GM23338 (cell line): ENCODE measurements around the gene SLC39A11. TPM values are rescaled to one million over a fixed set of nuclear protein-coding genes. Genes with fewer than 3 reads are reported as not detected.

ENCODE experiments used
- ATAC-seq: fragments of 200-7000 bp; cut with Tn5 transposase; 3 replicates; pipeline ENCODE4 v1.9.1; 2020
- DNase-seq: peaks from one replicate; pipeline ENCODE4 v3.0.0-alpha.2; 2015; ENCODE audit warnings: low spot score
- H2AFZ ChIP-seq: fragments of 200-600 bp; sonication (generic); 2 replicates; pipeline ENCODE4 v1.8.0; 2016; ENCODE audit warnings: antibody characterized with exemption, mild to moderate bottlenecking, moderate library complexity
- H3F3A ChIP-seq: fragments of 200-600 bp; sonication (generic); replicated peaks from 2 replicates; pipeline ENCODE4 v1.8.0; 2017; ENCODE audit warnings: antibody characterized with exemption, mixed run types, low read depth
- H3K27ac ChIP-seq: fragments of 200-600 bp; sonication (generic); 2 replicates; pipeline ENCODE4 v1.6.1; 2016; ENCODE audit warnings: low read depth
- H3K27me3 ChIP-seq: fragments of 200-600 bp; sonication (generic); 2 replicates; pipeline ENCODE4 v1.8.0; 2016; ENCODE audit warnings: mild to moderate bottlenecking, mixed run types, moderate library complexity; ENCODE audit not compliant: insufficient read depth
- H3K36me3 ChIP-seq: fragments of 200-600 bp; sonication (generic); 2 replicates; pipeline ENCODE4 v1.8.0; 2016; ENCODE audit warnings: mild to moderate bottlenecking; ENCODE audit not compliant: insufficient read depth
- H3K4me1 ChIP-seq: fragments of 200-600 bp; sonication (generic); 2 replicates; pipeline ENCODE4 v1.8.0; 2016; ENCODE audit warnings: mild to moderate bottlenecking, moderate library complexity; ENCODE audit not compliant: insufficient read depth
- H3K4me2 ChIP-seq: fragments of 200-600 bp; sonication (generic); 2 replicates; pipeline ENCODE4 v1.7.1; 2017; ENCODE audit warnings: mixed run types
- H3K4me3 ChIP-seq: fragments of 200-600 bp; sonication (generic); 2 replicates; pipeline ENCODE4 v1.6.1; 2016; ENCODE audit warnings: mixed run types
- H3K79me2 ChIP-seq: fragments of 200-600 bp; sonication (generic); replicated peaks from 2 replicates; pipeline ENCODE4 v1.8.0; 2017; ENCODE audit warnings: mild to moderate bottlenecking; ENCODE audit not compliant: insufficient read depth
- H3K9me2 ChIP-seq: fragments of 200-600 bp; sonication (generic); 2 replicates; pipeline ENCODE4 v1.8.0; 2017; ENCODE audit not compliant: insufficient read depth
- H4K20me1 ChIP-seq: fragments of 200-600 bp; sonication (generic); replicated peaks from 2 replicates; pipeline ENCODE4 v1.8.0; 2017; ENCODE audit warnings: mild to moderate bottlenecking; ENCODE audit not compliant: insufficient read depth
- H3K27ac Mint-ChIP-seq: 2 replicates; pipeline ENCODE4 v1.8.0; 2020; ENCODE audit warnings: inconsistent platforms, mild to moderate bottlenecking, moderate library complexity, mixed read lengths
- H3K27me3 Mint-ChIP-seq: 3 replicates; pipeline ENCODE4 v1.8.0; 2022; ENCODE audit warnings: low read depth, mild to moderate bottlenecking, moderate library complexity, mixed read lengths, inconsistent platforms; ENCODE audit not compliant: insufficient read depth, poor library complexity
- H3K36me3 Mint-ChIP-seq: 3 replicates; pipeline ENCODE4 v1.8.0; 2021; ENCODE audit warnings: low read depth, mild to moderate bottlenecking, inconsistent platforms, moderate library complexity, mixed read lengths
- H3K4me1 Mint-ChIP-seq: 3 replicates; pipeline ENCODE4 v1.8.0; 2020; ENCODE audit warnings: mild to moderate bottlenecking, inconsistent platforms, mixed read lengths
- H3K4me3 Mint-ChIP-seq: 3 replicates; pipeline ENCODE4 v1.8.0; 2021; ENCODE audit warnings: moderate library complexity, mild to moderate bottlenecking, inconsistent platforms, mixed read lengths
- H3K9me3 Mint-ChIP-seq: 3 replicates; pipeline ENCODE4 v1.8.0; 2020; ENCODE audit warnings: moderate library complexity, mild to moderate bottlenecking, inconsistent platforms, mixed read lengths
- CREB1 ChIP-seq: fragments of 250-450 bp; sonication (Bioruptor Pico); IDR thresholded peaks from 2 replicates; pipeline ENCODE4 v1.5.0; 2020; ENCODE audit warnings: low read depth, mild to moderate bottlenecking, moderate library complexity
- EZH2 ChIP-seq: fragments of 200-600 bp; sonication (generic); IDR thresholded peaks from one replicate; pipeline ENCODE4 v1.8.0; 2017; ENCODE audit warnings: antibody characterized with exemption, mild to moderate bottlenecking, low read depth; ENCODE audit not compliant: unreplicated experiment
- EZH2phosphoT487 ChIP-seq: fragments of 200-600 bp; sonication (generic); IDR thresholded peaks from one replicate; pipeline ENCODE4 v1.8.1; 2018; ENCODE audit warnings: antibody characterized with exemption; ENCODE audit not compliant: unreplicated experiment
- JUNB ChIP-seq: IDR thresholded peaks from one replicate; pipeline ENCODE4 v1.6.1; 2016; ENCODE audit warnings: antibody characterized with exemption; ENCODE audit not compliant: unreplicated experiment
- NANOG ChIP-seq: IDR thresholded peaks from 2 replicates; pipeline ENCODE4 v1.6.1; 2016; ENCODE audit warnings: antibody characterized with exemption, borderline replicate concordance
- POLR2AphosphoS5 ChIP-seq: IDR thresholded peaks from 2 replicates; pipeline ENCODE4 v1.6.1; 2016; ENCODE audit warnings: antibody characterized with exemption, low read depth
- STAT1 ChIP-seq: IDR thresholded peaks from one replicate; pipeline ENCODE4 v1.6.1; 2016; ENCODE audit warnings: antibody characterized with exemption; ENCODE audit not compliant: unreplicated experiment
- ZNF114 ChIP-seq: fragments of 250-450 bp; sonication (Bioruptor Pico); IDR thresholded peaks from 2 replicates; pipeline ENCODE4 v1.5.0; 2020; ENCODE audit warnings: mild to moderate bottlenecking, moderate library complexity
- ZNF331 ChIP-seq: fragments of 250-450 bp; sonication (Bioruptor Pico); IDR thresholded peaks from 2 replicates; pipeline ENCODE4 v1.5.0; 2020; ENCODE audit warnings: low read depth, mild to moderate bottlenecking, moderate library complexity
- polyA plus RNA-seq: library from polyadenylated mRNA; unstranded; fragments of >200 nt; fragmentation: Nextera tagmentation; extraction: Ambion mirVana; gene quantifications from 2 replicates; pipeline ENCODE4 v1.2.1, GENCODE V29; 2016
- total RNA-seq: library from RNA; depleted of rRNA; stranded (reverse); fragments of >200 nt; shearing (Covaris generic); gene quantifications from 2 replicates; pipeline ENCODE4 v1.2.3, GENCODE V29; 2014
- TF ChIP-seq, protein P1 (sequence below), 2 experiments: fragments of 200-600 bp in 1 of 2; sonication (generic) in 1 of 2; conservative IDR thresholded peaks; 2 replicates each; pipeline versions ENCODE4 v1.5.1 to v1.6.1; 2016 to 2017; ENCODE audit warnings: antibody characterized with exemption in 2 of 2, low read depth in 2 of 2, mild to moderate bottlenecking in 2 of 2, moderate library complexity in 1 of 2
- TF ChIP-seq, protein P2 (sequence below): IDR thresholded peaks from 2 replicates; pipeline ENCODE4 v1.6.1; 2016; ENCODE audit warnings: antibody characterized with exemption
- TF ChIP-seq, protein P3 (sequence below): fragments of 250-450 bp; sonication (Bioruptor Pico); IDR thresholded peaks from 2 replicates; pipeline ENCODE4 v1.5.0; 2020; ENCODE audit warnings: mild to moderate bottlenecking, moderate library complexity
- TF ChIP-seq, protein P4 (sequence below): IDR thresholded peaks from one replicate; pipeline ENCODE4 v1.6.1; 2018; ENCODE audit warnings: antibody characterized with exemption; ENCODE audit not compliant: unreplicated experiment

SLC39A11 gene
- total and polyA plus RNA-seq, 2 experiments from 2014 or later, result 10.8 to 18.1 TPM

DNA sequence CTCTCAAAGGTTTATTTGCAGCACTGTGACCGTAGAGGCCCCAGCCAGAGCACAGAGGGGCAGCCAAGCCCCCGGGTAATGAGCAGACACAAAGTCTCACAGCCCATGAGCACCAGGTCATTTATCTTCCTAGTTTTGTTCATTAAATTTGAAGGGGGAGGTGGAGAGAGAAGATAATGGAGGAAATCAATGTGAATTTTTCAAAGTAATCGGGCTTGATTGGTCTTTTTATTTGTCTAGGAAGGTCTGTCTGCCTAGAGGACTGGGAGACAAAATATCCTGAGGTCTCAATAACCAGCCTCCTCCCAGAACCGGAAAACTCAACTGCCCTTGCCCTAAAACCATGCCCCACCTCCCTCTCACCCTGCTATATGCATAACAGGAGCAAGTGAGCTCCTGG is 189.0 kb downstream of the SLC39A11 start:
- TF ChIP-seq, protein P1, sequence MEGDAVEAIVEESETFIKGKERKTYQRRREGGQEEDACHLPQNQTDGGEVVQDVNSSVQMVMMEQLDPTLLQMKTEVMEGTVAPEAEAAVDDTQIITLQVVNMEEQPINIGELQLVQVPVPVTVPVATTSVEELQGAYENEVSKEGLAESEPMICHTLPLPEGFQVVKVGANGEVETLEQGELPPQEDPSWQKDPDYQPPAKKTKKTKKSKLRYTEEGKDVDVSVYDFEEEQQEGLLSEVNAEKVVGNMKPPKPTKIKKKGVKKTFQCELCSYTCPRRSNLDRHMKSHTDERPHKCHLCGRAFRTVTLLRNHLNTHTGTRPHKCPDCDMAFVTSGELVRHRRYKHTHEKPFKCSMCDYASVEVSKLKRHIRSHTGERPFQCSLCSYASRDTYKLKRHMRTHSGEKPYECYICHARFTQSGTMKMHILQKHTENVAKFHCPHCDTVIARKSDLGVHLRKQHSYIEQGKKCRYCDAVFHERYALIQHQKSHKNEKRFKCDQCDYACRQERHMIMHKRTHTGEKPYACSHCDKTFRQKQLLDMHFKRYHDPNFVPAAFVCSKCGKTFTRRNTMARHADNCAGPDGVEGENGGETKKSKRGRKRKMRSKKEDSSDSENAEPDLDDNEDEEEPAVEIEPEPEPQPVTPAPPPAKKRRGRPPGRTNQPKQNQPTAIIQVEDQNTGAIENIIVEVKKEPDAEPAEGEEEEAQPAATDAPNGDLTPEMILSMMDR (conservative IDR thresholded peaks at IDR 0.05; ENCODE audit: low read depth in 2 of 2), result no peak
- no peak for TF ChIP-seq STAT1
- no peak for TF ChIP-seq EZH2
- TF ChIP-seq ZNF114 (CRISPR knock-in tag), result no peak
- TF ChIP-seq, protein P2, sequence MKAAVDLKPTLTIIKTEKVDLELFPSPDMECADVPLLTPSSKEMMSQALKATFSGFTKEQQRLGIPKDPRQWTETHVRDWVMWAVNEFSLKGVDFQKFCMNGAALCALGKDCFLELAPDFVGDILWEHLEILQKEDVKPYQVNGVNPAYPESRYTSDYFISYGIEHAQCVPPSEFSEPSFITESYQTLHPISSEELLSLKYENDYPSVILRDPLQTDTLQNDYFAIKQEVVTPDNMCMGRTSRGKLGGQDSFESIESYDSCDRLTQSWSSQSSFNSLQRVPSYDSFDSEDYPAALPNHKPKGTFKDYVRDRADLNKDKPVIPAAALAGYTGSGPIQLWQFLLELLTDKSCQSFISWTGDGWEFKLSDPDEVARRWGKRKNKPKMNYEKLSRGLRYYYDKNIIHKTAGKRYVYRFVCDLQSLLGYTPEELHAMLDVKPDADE, result no peak
- no peak for TF ChIP-seq POLR2AphosphoS5
- TF ChIP-seq JUNB, result no peak
- no peak for TF ChIP-seq ZNF331 (CRISPR knock-in tag)
- TF ChIP-seq, protein P3, sequence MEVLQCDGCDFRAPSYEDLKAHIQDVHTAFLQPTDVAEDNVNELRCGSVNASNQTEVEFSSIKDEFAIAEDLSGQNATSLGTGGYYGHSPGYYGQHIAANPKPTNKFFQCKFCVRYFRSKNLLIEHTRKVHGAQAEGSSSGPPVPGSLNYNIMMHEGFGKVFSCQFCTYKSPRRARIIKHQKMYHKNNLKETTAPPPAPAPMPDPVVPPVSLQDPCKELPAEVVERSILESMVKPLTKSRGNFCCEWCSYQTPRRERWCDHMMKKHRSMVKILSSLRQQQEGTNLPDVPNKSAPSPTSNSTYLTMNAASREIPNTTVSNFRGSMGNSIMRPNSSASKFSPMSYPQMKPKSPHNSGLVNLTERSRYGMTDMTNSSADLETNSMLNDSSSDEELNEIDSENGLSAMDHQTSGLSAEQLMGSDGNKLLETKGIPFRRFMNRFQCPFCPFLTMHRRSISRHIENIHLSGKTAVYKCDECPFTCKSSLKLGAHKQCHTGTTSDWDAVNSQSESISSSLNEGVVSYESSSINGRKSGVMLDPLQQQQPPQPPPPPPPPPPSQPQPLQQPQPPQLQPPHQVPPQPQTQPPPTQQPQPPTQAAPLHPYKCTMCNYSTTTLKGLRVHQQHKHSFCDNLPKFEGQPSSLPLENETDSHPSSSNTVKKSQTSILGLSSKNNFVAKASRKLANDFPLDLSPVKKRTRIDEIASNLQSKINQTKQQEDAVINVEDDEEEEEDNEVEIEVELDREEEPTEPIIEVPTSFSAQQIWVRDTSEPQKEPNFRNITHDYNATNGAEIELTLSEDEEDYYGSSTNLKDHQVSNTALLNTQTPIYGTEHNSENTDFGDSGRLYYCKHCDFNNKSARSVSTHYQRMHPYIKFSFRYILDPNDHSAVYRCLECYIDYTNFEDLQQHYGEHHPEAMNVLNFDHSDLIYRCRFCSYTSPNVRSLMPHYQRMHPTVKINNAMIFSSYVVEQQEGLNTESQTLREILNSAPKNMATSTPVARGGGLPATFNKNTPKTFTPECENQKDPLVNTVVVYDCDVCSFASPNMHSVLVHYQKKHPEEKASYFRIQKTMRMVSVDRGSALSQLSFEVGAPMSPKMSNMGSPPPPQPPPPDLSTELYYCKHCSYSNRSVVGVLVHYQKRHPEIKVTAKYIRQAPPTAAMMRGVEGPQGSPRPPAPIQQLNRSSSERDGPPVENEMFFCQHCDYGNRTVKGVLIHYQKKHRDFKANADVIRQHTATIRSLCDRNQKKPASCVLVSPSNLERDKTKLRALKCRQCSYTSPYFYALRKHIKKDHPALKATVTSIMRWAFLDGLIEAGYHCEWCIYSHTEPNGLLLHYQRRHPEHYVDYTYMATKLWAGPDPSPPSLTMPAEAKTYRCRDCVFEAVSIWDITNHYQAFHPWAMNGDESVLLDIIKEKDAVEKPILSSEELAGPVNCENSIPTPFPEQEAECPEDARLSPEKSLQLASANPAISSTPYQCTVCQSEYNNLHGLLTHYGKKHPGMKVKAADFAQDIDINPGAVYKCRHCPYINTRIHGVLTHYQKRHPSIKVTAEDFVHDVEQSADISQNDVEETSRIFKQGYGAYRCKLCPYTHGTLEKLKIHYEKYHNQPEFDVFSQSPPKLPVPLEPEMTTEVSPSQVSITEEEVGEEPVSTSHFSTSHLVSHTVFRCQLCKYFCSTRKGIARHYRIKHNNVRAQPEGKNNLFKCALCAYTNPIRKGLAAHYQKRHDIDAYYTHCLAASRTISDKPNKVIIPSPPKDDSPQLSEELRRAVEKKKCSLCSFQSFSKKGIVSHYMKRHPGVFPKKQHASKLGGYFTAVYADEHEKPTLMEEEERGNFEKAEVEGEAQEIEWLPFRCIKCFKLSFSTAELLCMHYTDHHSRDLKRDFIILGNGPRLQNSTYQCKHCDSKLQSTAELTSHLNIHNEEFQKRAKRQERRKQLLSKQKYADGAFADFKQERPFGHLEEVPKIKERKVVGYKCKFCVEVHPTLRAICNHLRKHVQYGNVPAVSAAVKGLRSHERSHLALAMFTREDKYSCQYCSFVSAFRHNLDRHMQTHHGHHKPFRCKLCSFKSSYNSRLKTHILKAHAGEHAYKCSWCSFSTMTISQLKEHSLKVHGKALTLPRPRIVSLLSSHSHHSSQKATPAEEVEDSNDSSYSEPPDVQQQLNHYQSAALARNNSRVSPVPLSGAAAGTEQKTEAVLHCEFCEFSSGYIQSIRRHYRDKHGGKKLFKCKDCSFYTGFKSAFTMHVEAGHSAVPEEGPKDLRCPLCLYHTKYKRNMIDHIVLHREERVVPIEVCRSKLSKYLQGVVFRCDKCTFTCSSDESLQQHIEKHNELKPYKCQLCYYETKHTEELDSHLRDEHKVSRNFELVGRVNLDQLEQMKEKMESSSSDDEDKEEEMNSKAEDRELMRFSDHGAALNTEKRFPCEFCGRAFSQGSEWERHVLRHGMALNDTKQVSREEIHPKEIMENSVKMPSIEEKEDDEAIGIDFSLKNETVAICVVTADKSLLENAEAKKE, result no peak
- no peak for TF ChIP-seq EZH2phosphoT487
- no peak for TF ChIP-seq CREB1 (CRISPR knock-in tag)
- TF ChIP-seq, protein P4, sequence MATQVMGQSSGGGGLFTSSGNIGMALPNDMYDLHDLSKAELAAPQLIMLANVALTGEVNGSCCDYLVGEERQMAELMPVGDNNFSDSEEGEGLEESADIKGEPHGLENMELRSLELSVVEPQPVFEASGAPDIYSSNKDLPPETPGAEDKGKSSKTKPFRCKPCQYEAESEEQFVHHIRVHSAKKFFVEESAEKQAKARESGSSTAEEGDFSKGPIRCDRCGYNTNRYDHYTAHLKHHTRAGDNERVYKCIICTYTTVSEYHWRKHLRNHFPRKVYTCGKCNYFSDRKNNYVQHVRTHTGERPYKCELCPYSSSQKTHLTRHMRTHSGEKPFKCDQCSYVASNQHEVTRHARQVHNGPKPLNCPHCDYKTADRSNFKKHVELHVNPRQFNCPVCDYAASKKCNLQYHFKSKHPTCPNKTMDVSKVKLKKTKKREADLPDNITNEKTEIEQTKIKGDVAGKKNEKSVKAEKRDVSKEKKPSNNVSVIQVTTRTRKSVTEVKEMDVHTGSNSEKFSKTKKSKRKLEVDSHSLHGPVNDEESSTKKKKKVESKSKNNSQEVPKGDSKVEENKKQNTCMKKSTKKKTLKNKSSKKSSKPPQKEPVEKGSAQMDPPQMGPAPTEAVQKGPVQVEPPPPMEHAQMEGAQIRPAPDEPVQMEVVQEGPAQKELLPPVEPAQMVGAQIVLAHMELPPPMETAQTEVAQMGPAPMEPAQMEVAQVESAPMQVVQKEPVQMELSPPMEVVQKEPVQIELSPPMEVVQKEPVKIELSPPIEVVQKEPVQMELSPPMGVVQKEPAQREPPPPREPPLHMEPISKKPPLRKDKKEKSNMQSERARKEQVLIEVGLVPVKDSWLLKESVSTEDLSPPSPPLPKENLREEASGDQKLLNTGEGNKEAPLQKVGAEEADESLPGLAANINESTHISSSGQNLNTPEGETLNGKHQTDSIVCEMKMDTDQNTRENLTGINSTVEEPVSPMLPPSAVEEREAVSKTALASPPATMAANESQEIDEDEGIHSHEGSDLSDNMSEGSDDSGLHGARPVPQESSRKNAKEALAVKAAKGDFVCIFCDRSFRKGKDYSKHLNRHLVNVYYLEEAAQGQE, result no peak
- TF ChIP-seq NANOG, result no peak

More for the DNA sequence above, 189.0 kb downstream of the SLC39A11 start:
- no peaks in the 10 kb centered on the region for H3K4me1 ChIP-seq
- no peak for DNase-seq
- H3K4me2 ChIP-seq, result no peak overlapping the region
- Mint-ChIP-seq H3K27ac (no peak overlapping the region), H3K27me3 (peaks cover 10% of the 10 kb centered on the region), H3K36me3 (no peaks in the 10 kb centered on the region), H3K9me3 (no peaks in the 10 kb centered on the region), H3K4me1 (peaks cover 25% of the 10 kb centered on the region), H3K4me3 (no peak overlapping the region)
- H2AFZ ChIP-seq, result no peak overlapping the region
- H3K27ac ChIP-seq, result no peak overlapping the region
- no peaks in the 10 kb centered on the region for H3F3A ChIP-seq
- H3K9me2 ChIP-seq, result no peaks in the 10 kb centered on the region
- H3K36me3 ChIP-seq, result no peaks in the 10 kb centered on the region
- H3K79me2 ChIP-seq, result no peaks in the 10 kb centered on the region
- no peak overlapping the region for H3K4me3 ChIP-seq
- no peaks in the 10 kb centered on the region for H3K27me3 ChIP-seq
- ATAC-seq, result no peak
- no peaks in the 10 kb centered on the region for H4K20me1 ChIP-seq
